Bronchial epithelial cell (primary cell): ENCODE data around the gene MGAT4C. TPM values are rescaled to one million over a fixed set of nuclear protein-coding genes. Genes with fewer than 3 reads are reported as not detected.
A peak's percentile ranks its signal among the peaks of the same experiment; 100 is the strongest.

Source experiments
- DNase-seq: peaks from one replicate; pipeline ENCODE4 v3.0.0-alpha.2; 2010; ENCODE audit warnings: low read depth
- FAIRE-seq: peaks from 2 replicates; lab custom pipeline; 2011; peaks lifted over from hg19 to GRCh38; lab: Jason Lieb, UNC
- H3K27me3 ChIP-seq: 2 replicates; pipeline ENCODE4 v1.5.1; 2011; ENCODE audit warnings: low read length; ENCODE audit not compliant: control insufficient read depth, insufficient read depth
- H3K36me3 ChIP-seq: 2 replicates; pipeline ENCODE4 v1.5.1; 2011; ENCODE audit warnings: low read length; ENCODE audit not compliant: control insufficient read depth, insufficient read depth
- H3K4me3 ChIP-seq: 2 replicates; pipeline ENCODE4 v1.5.1; 2011; ENCODE audit warnings: mild to moderate bottlenecking, low read depth, low read length, control low read depth
- total RNA-seq: library from RNA; depleted of rRNA; stranded (reverse); fragments of >200 nt; gene quantifications from 2 replicates; pipeline ENCODE4 v1.2.1, GENCODE V29; 2014
- TF ChIP-seq, protein P1 (sequence below): IDR thresholded peaks from 2 replicates; pipeline ENCODE4 v1.5.1; 2011; ENCODE audit warnings: mild to moderate bottlenecking, moderate library complexity, low read length, control low read depth, inconsistent platforms; ENCODE audit not compliant: insufficient read depth, severe bottlenecking

Gene MGAT4C
- total RNA-seq, 1 donor from 2014 or later: 0.26 TPM

DNA sequence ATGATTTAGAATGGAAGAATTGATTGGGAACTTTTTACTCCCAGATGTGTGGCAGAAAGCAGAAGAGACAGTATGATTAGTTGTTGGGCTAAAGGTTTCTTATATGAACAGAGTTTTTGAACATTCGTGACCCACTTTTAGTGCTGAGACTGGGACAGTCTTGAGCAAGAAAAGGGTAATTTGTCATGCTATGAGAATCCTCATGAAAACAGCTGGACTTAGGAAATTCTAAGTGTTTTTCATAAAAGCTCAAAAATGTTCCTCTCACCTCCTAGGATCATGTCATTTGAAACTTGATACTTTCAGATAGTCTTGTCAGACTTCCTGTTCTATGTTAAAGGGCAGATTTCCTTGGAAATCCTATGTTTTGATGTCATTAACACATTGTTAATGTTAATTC lies 86.1 kb downstream of the MGAT4C start:
- no peak for FAIRE-seq
- TF ChIP-seq, protein P1, sequence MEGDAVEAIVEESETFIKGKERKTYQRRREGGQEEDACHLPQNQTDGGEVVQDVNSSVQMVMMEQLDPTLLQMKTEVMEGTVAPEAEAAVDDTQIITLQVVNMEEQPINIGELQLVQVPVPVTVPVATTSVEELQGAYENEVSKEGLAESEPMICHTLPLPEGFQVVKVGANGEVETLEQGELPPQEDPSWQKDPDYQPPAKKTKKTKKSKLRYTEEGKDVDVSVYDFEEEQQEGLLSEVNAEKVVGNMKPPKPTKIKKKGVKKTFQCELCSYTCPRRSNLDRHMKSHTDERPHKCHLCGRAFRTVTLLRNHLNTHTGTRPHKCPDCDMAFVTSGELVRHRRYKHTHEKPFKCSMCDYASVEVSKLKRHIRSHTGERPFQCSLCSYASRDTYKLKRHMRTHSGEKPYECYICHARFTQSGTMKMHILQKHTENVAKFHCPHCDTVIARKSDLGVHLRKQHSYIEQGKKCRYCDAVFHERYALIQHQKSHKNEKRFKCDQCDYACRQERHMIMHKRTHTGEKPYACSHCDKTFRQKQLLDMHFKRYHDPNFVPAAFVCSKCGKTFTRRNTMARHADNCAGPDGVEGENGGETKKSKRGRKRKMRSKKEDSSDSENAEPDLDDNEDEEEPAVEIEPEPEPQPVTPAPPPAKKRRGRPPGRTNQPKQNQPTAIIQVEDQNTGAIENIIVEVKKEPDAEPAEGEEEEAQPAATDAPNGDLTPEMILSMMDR: no peak

DNA sequence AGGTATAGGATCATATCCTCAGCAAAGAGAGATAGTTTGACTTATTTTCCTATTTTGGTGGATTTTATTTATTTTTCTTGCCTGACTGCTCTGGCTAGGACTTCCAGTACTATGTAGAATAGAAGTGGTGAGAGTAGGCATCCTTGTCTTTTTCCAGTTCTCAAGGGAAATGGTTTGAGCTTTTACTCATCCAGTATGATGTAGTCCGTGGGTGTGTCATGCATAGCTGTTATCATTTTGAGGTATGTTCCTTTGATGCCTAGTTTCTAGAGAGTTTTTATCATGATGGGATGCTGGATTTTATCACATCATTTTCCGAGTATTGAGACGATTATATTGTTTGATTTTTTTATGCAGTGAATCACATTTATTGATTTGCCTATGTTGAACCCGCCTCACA lies 97.2 kb downstream of the MGAT4C start:
- H3K27me3 ChIP-seq: no peaks in the 10 kb centered on the region
- H3K36me3 ChIP-seq: no peaks in the 10 kb centered on the region
- no peak overlapping the region for H3K4me3 ChIP-seq
- DNase-seq (peak; percentile 47), FAIRE-seq (no peak)
- TF ChIP-seq, protein P1: no peak

More for the DNA sequence above, 86.1 kb downstream of the MGAT4C start:
- no peak for DNase-seq
- H3K4me3 ChIP-seq: no peak overlapping the region
- H3K27me3 ChIP-seq: no peaks in the 10 kb centered on the region
- H3K36me3 ChIP-seq: no peaks in the 10 kb centered on the region

DNA sequence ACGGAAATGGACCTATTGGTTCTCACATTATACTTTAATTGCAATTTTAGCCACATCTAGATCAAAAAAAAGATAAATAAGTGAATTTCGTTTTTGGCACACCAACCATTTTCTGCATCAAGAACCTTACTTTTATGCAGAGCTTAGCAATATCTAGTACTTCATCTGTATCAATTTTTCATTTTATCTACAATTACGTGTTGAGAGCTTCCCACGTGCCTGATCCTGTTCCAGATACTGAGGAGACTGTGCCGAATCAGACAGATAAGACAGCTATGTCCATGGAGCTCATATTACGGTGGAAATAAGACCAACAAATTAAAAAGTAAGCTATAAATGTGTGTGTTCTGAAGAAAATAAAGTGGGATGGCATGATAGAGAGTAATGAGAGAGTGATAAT lies 101.6 kb downstream of the MGAT4C start:
- TF ChIP-seq, protein P1: no peak
- no peak for DNase-seq
- Histone ChIP-seq H3K27me3 (no peaks in the 10 kb centered on the region), H3K36me3 (no peaks in the 10 kb centered on the region), H3K4me3 (no peak overlapping the region)
- FAIRE-seq: no peak

DNA sequence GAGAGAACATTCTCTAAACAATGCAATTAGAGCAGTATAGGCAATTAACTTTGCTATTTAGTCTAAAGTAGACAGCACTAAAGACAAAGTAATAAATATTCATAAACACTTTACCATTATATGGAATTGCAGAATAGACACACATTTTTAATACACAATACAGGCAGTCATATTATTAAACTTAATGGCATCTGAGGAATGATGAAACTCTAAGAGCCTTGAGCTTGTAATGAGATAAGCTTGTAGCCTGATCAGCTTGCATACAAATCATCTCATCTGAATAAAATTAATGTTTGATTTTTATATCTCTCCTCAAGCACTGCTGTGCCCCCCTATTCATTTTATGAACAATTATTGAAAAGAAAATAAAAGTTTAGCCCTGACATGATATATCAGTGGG lies 107.6 kb downstream of the MGAT4C start:
- TF ChIP-seq, protein P1: no peak
- DNase-seq (peak; percentile 50), FAIRE-seq (no peak)
- no peaks in the 10 kb centered on the region for H3K36me3 ChIP-seq
- no peak overlapping the region for H3K4me3 ChIP-seq
- no peaks in the 10 kb centered on the region for H3K27me3 ChIP-seq

DNA sequence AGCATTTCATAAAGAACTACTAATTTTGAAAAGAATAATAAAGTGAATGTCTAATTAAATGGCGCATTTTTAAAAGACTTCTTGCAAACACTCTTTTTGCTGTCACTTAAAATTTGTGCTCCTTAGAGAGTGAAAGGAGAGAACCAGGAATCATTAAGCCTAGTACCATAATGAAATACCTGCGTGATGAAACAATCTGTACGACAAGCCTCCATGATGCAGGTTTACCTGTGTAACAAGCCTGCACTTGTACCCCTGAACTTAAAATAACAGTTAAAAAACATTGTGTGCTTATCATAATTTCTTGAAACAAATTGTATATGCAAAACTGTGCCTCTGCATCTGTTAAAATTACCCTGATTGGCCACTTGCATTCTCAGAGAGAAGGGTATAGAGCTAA lies 108.1 kb downstream of the MGAT4C start:
- DNase-seq (peak; percentile 87), FAIRE-seq (peak; percentile 64)
- TF ChIP-seq, protein P1: no peak
- Histone ChIP-seq H3K36me3 (no peaks in the 10 kb centered on the region), H3K27me3 (no peaks in the 10 kb centered on the region), H3K4me3 (no peak overlapping the region)

DNA sequence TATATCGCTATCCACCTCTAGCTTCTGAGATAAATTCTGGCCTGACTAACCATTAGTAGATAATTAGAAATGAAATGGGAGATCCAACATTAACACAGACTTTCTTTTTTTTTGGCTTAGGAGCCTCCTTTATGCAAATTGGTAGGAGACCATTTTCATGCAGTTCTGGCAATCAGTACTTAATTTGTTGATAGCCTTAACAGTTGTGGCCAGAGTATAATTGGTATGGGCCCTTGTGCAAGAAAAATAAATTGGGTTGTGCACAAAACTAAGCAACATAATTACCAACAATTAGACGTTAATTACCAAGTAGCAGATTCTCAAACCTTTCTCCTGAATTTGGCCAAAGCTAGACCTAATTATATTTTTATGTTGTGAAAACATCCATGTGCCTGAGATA lies 111.0 kb downstream of the MGAT4C start:
- Histone ChIP-seq H3K27me3 (no peaks in the 10 kb centered on the region), H3K4me3 (no peak overlapping the region), H3K36me3 (no peaks in the 10 kb centered on the region)
- TF ChIP-seq, protein P1: no peak
- DNase-seq: no peak
- no peak for FAIRE-seq
